ENCODE results near the gene PDLIM5. TPM values are rescaled to one million over a fixed set of nuclear protein-coding genes. Genes with fewer than 3 reads are reported as not detected.

PDLIM5 gene
- total and polyA plus RNA-seq, 2 of the 8 experiments (the other 6 are each of a cell fraction or from before 2014, with no cell fraction given), result 37.3 to 62.1 TPM

DNA sequence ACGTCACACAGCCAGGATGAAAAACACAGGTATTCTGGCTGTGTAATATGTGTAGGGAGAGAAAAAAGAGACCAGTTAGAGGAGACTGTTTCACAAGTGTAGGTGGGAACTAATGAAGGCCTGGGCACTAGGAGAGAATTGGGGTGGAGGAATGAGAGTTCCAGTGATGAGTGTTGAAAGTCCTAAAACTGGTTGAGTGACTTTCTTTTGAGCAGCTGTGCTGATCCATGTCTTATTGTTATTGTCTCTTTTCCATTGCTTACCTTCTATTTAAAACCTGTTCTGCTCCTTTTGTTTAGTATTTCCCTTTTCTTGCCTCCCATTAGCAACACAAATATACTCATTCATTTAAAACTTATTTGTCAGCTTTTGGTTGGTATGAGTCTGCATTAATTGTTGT lies 88.7 kb downstream of the PDLIM5 start:
- H4K20me1 ChIP-seq (replicated peaks in 1 of 2; ENCODE audit: control insufficient read depth in 1 of 2, insufficient read depth in 2 of 2, low read length in 2 of 2), result no peaks in the 10 kb centered on the region

More for the DNA sequence above, 88.7 kb downstream of the PDLIM5 start:
- no peak overlapping the region for H2AFZ ChIP-seq (ENCODE audit: low read length)
- WGBS, 2 experiments (ENCODE audit: extremely low coverage in 1 of 2, insufficient coverage in 1 of 2, insufficient read length in 1 of 2, insufficient replicate concordance in 2 of 2, low coverage in 1 of 2, low lambda C conversion rate in 2 of 2, missing lambda C conversion rate in 1 of 2), result 69% methylated on average over 1 of the region's 1 CpG; no CpG with 5 or more reads in 1 of the 2 experiments
- H3K56ac ChIP-seq (replicated peaks; ENCODE audit: insufficient read length, low read depth, low read length), result no peak overlapping the region
- no peak overlapping the region for H3K14ac ChIP-seq (ENCODE audit: insufficient read length)
- H3K79me1 ChIP-seq (ENCODE audit: low read depth, low read length), result no peaks in the 10 kb centered on the region
- H3K4me1 ChIP-seq (replicated peaks in 1 of 4; ENCODE audit: control insufficient read depth in 3 of 4, insufficient read depth in 4 of 4, low read length in 3 of 4), result peaks cover 0 to 28% (median 19%) of the 10 kb centered on the region in 4 experiments; a peak in 6 of 7 replicates
- H4K91ac ChIP-seq (replicated peaks; ENCODE audit: insufficient read length, low read length), result no peak overlapping the region
- TF ChIP-seq SP1 (IDR thresholded peaks at IDR 0.05; ENCODE audit: low read depth, low read length) (0 out of 2 replicates have a peak, but pooled peaks have one; percentile 42), YY1 (IDR thresholded peaks at IDR 0.05; ENCODE audit: low read depth, low read length) (no peak)
- no peak overlapping the region for H2BK120ac ChIP-seq (replicated peaks; ENCODE audit: low read depth, low read length)
- no peak overlapping the region for H3K4ac ChIP-seq (replicated peaks; ENCODE audit: insufficient read length, low read depth, low read length)
- H4K5ac ChIP-seq (ENCODE audit: insufficient read length, low read depth, low read length), result peak overlapping the region; percentile 44
- no peak for FAIRE-seq
- no peak for DNase-seq (ENCODE audit: low read depth in 1 of 2, low spot score in 2 of 2)
- CTCF ChIA-PET (ENCODE audit: partially characterized antibody), result interaction anchor here (0.9 kb wide), 1 partner anchor 134 kb away, joined by 4 read pairs; no protein-coding TSS in a partner anchor
- peak overlapping the region; percentile 52 to 67 for H3K4me2 ChIP-seq (ENCODE audit: insufficient read depth in 1 of 2, low read depth in 2 of 2, low read length in 2 of 2)
- H3K27me3 ChIP-seq (replicated peaks in 1 of 4; ENCODE audit: control insufficient read depth in 3 of 4, extremely low read depth in 1 of 4, insufficient read depth in 3 of 4, low read length in 3 of 4), result no peaks in the 10 kb centered on the region
- H3K9ac ChIP-seq (replicated peaks in 1 of 4; ENCODE audit: extremely low read depth in 1 of 4, low read depth in 3 of 4, low read length in 3 of 4), result no peak overlapping the region
- H3K23ac ChIP-seq (ENCODE audit: insufficient read length), result no peak overlapping the region
- peaks cover 0 to 13% of the 10 kb centered on the region in 2 experiments; a peak in 3 of 4 replicates for H3K79me2 ChIP-seq (ENCODE audit: control insufficient read depth in 1 of 2, insufficient read depth in 2 of 2, low read length in 2 of 2)
- peak overlapping the region; percentile 2; the same call in 1 of the 2 replicates for H2BK5ac ChIP-seq (ENCODE audit: low read depth, low read length)
- H3K18ac ChIP-seq (ENCODE audit: extremely low read depth, low read length), result no peak overlapping the region
- no peaks in the 10 kb centered on the region for H3K9me3 ChIP-seq (ENCODE audit: insufficient read depth in 2 of 2, low read depth in 1 of 2, low read length in 1 of 2)
- no peaks in the 10 kb centered on the region for H3K23me2 ChIP-seq (ENCODE audit: low read depth, low read length)
- H3K36me3 ChIP-seq (ENCODE audit: control insufficient read depth in 2 of 4, insufficient read depth in 4 of 4, low read length in 3 of 4), result no peaks in the 10 kb centered on the region
- H3K4me3 ChIP-seq (ENCODE audit: extremely low read depth in 1 of 4, insufficient read depth in 2 of 4, low read depth in 3 of 4, low read length in 4 of 4), result peak overlapping the region in 1 of 4 experiments; percentile 25; a peak in 1 of 8 replicates
- H3K27ac ChIP-seq (ENCODE audit: low read depth, low read length), result no peak overlapping the region
- H2AK5ac ChIP-seq (ENCODE audit: low read depth, low read length), result no peak overlapping the region
- H2BK12ac ChIP-seq (ENCODE audit: low read depth, low read length), result no peak overlapping the region; the same call in 1 of the 2 replicates
- no peak overlapping the region for H4K8ac ChIP-seq (ENCODE audit: extremely low read depth, insufficient read depth, low read length)
- POLR2A ChIA-PET (ENCODE audit: partially characterized antibody), result no interaction called here
- no peak overlapping the region for H2BK15ac ChIP-seq (ENCODE audit: low read length)
- no peak overlapping the region; the same call in 1 of the 2 replicates for H2BK20ac ChIP-seq (ENCODE audit: low read length)

Data from H1 (cell line).